CD14-positive monocyte (primary cell): ENCODE measurements around the gene ANKRD23. TPM values are rescaled to one million over a fixed set of nuclear protein-coding genes. Genes with fewer than 3 reads are reported as not detected.
"Not testable (repeated sequence)": the region's sequence is repeated elsewhere in the genome, so short reads cannot be mapped to it uniquely, and the experiment has no call there.

ENCODE experiments used
- DNase-seq, 3 donors: peaks; one replicate each; pipeline ENCODE4 v3.0.0-alpha.2; 2011 to 2022
- H2AFZ ChIP-seq: 2 replicates; pipeline ENCODE4 v1.6.0; 2012; ENCODE audit warnings: mild to moderate bottlenecking, low read depth, low read length, inconsistent platforms; ENCODE audit not compliant: insufficient read depth, poor library complexity, severe bottlenecking
- H3K27ac ChIP-seq, 2 donors: 1 replicate in 1 of 2; 2 replicates in 1 of 2; pipeline ENCODE4 v1.5.1; 2012 to 2013; ENCODE audit warnings: low read length in 2 of 2, control low read depth in 1 of 2, inconsistent platforms in 1 of 2, low read depth in 1 of 2, mild to moderate bottlenecking in 1 of 2
- H3K27me3 ChIP-seq, 2 donors: one replicate each; pipeline versions ENCODE4 v1.6.0 to v1.6.1; 2011 to 2013; ENCODE audit warnings: low read length in 2 of 2; ENCODE audit not compliant: control insufficient read depth in 2 of 2, insufficient read depth in 2 of 2
- H3K36me3 ChIP-seq, 2 donors: replicated peaks in 1 of 2; 1 replicate in 1 of 2; 2 replicates in 1 of 2; pipeline versions ENCODE4 v1.5.1 to v1.6.1; 2012 to 2013; ENCODE audit warnings: low read length in 2 of 2, control low read depth in 1 of 2, inconsistent platforms in 1 of 2, mild to moderate bottlenecking in 1 of 2; ENCODE audit not compliant: insufficient read depth in 2 of 2, control insufficient read depth in 1 of 2
- H3K4me1 ChIP-seq, 2 donors: 1 replicate in 1 of 2; 2 replicates in 1 of 2; pipeline versions ENCODE4 v1.5.1 to v1.6.1; 2012 to 2013; ENCODE audit warnings: low read length in 2 of 2, control low read depth in 1 of 2, inconsistent platforms in 1 of 2, mild to moderate bottlenecking in 1 of 2, moderate library complexity in 1 of 2; ENCODE audit not compliant: insufficient read depth in 2 of 2, control insufficient read depth in 1 of 2
- H3K4me2 ChIP-seq: replicated peaks from 2 replicates; pipeline ENCODE3; 2012; ENCODE audit warnings: low read length, moderate library complexity, mild to moderate bottlenecking; ENCODE audit not compliant: poor library complexity, severe bottlenecking; ENCODE audit errors: extremely low read depth
- H3K4me3 ChIP-seq, 3 experiments: fragments of 200-600 bp in 1 of 3; sonication (generic) in 1 of 3; replicated peaks in 1 of 3; 1 replicate in 2 of 3; 2 replicates in 1 of 3; pipeline ENCODE4 v1.5.1; 2011 to 2013; ENCODE audit warnings: low read length in 3 of 3, mild to moderate bottlenecking in 3 of 3, control low read depth in 2 of 3, low read depth in 2 of 3, inconsistent platforms in 1 of 3, moderate library complexity in 1 of 3
- H3K79me2 ChIP-seq: 2 replicates; pipeline ENCODE4 v1.6.0; 2012; ENCODE audit warnings: mild to moderate bottlenecking, control low read depth, inconsistent platforms, low read length, moderate library complexity; ENCODE audit not compliant: insufficient read depth
- H3K9ac ChIP-seq: 2 replicates; pipeline ENCODE4 v1.6.0; 2017; ENCODE audit warnings: low read length, mild to moderate bottlenecking; ENCODE audit not compliant: insufficient read depth, poor library complexity, severe bottlenecking
- H3K9me3 ChIP-seq, 2 donors: replicated peaks in 1 of 2; 1 replicate in 1 of 2; 2 replicates in 1 of 2; pipeline versions ENCODE4 v1.5.1 to v1.6.1; 2012 to 2013; ENCODE audit warnings: low read length in 2 of 2, control low read depth in 1 of 2; ENCODE audit not compliant: control insufficient read depth in 1 of 2, insufficient read depth in 1 of 2
- H4K20me1 ChIP-seq: 2 replicates; pipeline ENCODE4 v1.6.0; 2012; ENCODE audit warnings: mild to moderate bottlenecking, low read length, control low read depth, moderate library complexity; ENCODE audit not compliant: insufficient read depth
- H3K27ac Mint-ChIP-seq, 7 donors: one replicate each; pipeline ENCODE4 v1.8.0; 2020; ENCODE audit warnings: mild to moderate bottlenecking in 7 of 7, mixed read lengths in 7 of 7, moderate library complexity in 6 of 7, inconsistent platforms in 2 of 7
- H3K27me3 Mint-ChIP-seq, 3 donors: one replicate each; pipeline ENCODE4 v1.8.0; 2021 to 2022; ENCODE audit warnings: low read depth in 3 of 3, mild to moderate bottlenecking in 3 of 3, mixed read lengths in 3 of 3, moderate library complexity in 3 of 3, inconsistent platforms in 1 of 3
- H3K36me3 Mint-ChIP-seq, 2 donors: one replicate each; pipeline ENCODE4 v1.8.0; 2020; ENCODE audit warnings: mixed read lengths in 2 of 2, inconsistent platforms in 1 of 2, mild to moderate bottlenecking in 1 of 2
- H3K4me1 Mint-ChIP-seq: one replicate; pipeline ENCODE4 v1.8.0; 2020; ENCODE audit warnings: mild to moderate bottlenecking, mixed read lengths
- H3K4me3 Mint-ChIP-seq, 2 donors: one replicate each; pipeline ENCODE4 v1.8.0; 2020; ENCODE audit warnings: mild to moderate bottlenecking in 2 of 2, mixed read lengths in 2 of 2, moderate library complexity in 1 of 2
- H3K9me3 Mint-ChIP-seq, 7 donors: one replicate each; pipeline ENCODE4 v1.8.0; 2020 to 2022; ENCODE audit warnings: mixed read lengths in 7 of 7, mild to moderate bottlenecking in 6 of 7, moderate library complexity in 6 of 7, inconsistent platforms in 2 of 7
- CTCF ChIP-seq: fragments of 200-600 bp; IDR thresholded peaks from one replicate; pipeline ENCODE4 v1.8.0; 2022; ENCODE audit warnings: antibody characterized with exemption, mild to moderate bottlenecking
- WGBS: methylation state at CpG from one replicate; pipeline ENCODE4 v1.1.5; 2013; ENCODE audit warnings: missing lambda C conversion rate; ENCODE audit not compliant: insufficient coverage; 5-methylcytosine and 5-hydroxymethylcytosine counted together
- intact Hi-C, 2 donors: fragments of 100-400 bp; cut with micrococcal nuclease; formaldehyde crosslinking; loops; one replicate each; pipeline versions ENCODE4 v1.15.0 to v1.15.1; 2023
- polyA plus RNA-seq, 3 donors: library from polyadenylated mRNA; depleted of rRNA in 1 of 3; unstranded in 2 of 3; stranded (reverse) in 1 of 3; fragments of 300-500 nt in 2 of 3; fragments of >200 nt in 1 of 3; fragmentation: Illumina TruSeq in 2 of 3; gene quantifications; 1 replicate in 2 of 3; 2 replicates in 1 of 3; pipeline ENCODE4 v1.2.3, GENCODE V29; 2012 to 2021

The ANKRD23 gene
- polyA plus RNA-seq, 3 donors, result 1.4 TPM; not detected in 2

GRCh38 chr2:96798733-96799622 lies 44.8 kb downstream of the ANKRD23 start:
- Histone ChIP-seq H3K27ac (no peak overlapping the region), H4K20me1 (no peaks in the 10 kb centered on the region), H3K9me3 (no peaks in the 10 kb centered on the region), H3K4me3 (no peak overlapping the region), H3K4me2 (no peak overlapping the region), H3K9ac (no peak overlapping the region), H2AFZ (no peak overlapping the region), H3K27me3 (no peaks in the 10 kb centered on the region), H3K4me1 (peaks cover 4 to 5% of the 10 kb centered on the region in 2 donors), H3K36me3 (peaks cover 12 to 43% of the 10 kb centered on the region in 2 donors), H3K79me2 (no peaks in the 10 kb centered on the region)
- Mint-ChIP-seq H3K4me1 (no peaks in the 10 kb centered on the region), H3K9me3 (no peaks in the 10 kb centered on the region), H3K4me3 (no peak overlapping the region), H3K36me3 (peaks cover 24 to 33% of the 10 kb centered on the region in 2 donors), H3K27me3 (no peaks in the 10 kb centered on the region), H3K27ac (no peak overlapping the region)
- no peak for TF ChIP-seq CTCF
- intact Hi-C loops, result no loop called here
- WGBS, result 92% methylated on average over 13 of the region's 23 CpGs
- DNase-seq, result no peak

- H4K20me1 ChIP-seq, result no peaks in the 10 kb centered on the region
- intact Hi-C loops, result no loop called here
- no peak overlapping the region for H3K4me2 ChIP-seq
- H3K27ac Mint-ChIP-seq, result no peak overlapping the region
- H3K4me3 Mint-ChIP-seq, result no peak overlapping the region
- H3K27ac ChIP-seq, result no peak overlapping the region
- no peaks in the 10 kb centered on the region for H3K9me3 ChIP-seq
- no peak overlapping the region for H2AFZ ChIP-seq
- peaks cover 12 to 39% of the 10 kb centered on the region in 2 donors for H3K36me3 ChIP-seq
- H3K9me3 Mint-ChIP-seq, result no peaks in the 10 kb centered on the region
- peaks cover 4 to 5% of the 10 kb centered on the region in 2 donors for H3K4me1 ChIP-seq
- whole genome bisulfite sequencing, result 98% methylated on average over 23 of the region's 23 CpGs
- no peaks in the 10 kb centered on the region for H3K79me2 ChIP-seq
- H3K36me3 Mint-ChIP-seq, result peaks cover 24% of the 10 kb centered on the region in 2 donors
- H3K27me3 Mint-ChIP-seq, result no peaks in the 10 kb centered on the region
- no peaks in the 10 kb centered on the region for H3K27me3 ChIP-seq
- H3K9ac ChIP-seq, result no peak overlapping the region
- H3K4me1 Mint-ChIP-seq, result no peaks in the 10 kb centered on the region
- DNase-seq, result no peak
- H3K4me3 ChIP-seq, result no peak overlapping the region
- TF ChIP-seq CTCF, result no peak
Observed at GRCh38 chr2:96797066-96797625, 46.7 kb downstream of the ANKRD23 start.

DNA sequence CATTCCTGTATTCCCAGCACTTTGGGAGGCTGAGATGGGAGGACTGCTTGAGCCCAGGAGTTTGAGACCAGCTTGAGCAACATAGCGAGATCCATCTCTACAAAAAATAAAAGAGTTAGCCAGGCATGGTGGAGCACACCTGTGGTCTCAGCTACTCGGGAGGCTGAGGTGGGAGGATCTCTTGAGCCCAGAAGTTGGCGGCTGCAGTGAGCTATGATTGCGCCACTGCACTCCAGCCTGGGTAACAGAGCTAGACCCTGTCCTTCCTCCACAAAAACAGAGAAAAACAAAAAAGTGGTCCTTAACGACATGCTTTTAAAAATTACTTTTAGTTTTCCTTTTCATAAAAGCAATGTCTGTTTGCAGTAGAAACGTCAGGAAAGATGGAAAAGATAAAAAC lies 47.3 kb downstream of the ANKRD23 start:
- H3K4me1 ChIP-seq, H3K4me3 Mint-ChIP-seq, H3K4me3 ChIP-seq, H3K4me1 Mint-ChIP-seq, DNase-seq, H3K27me3 ChIP-seq, H3K9me3 Mint-ChIP-seq, H3K9me3 ChIP-seq, H3K27me3 Mint-ChIP-seq, H3K9ac ChIP-seq, H3K27ac ChIP-seq, H4K20me1 ChIP-seq, H3K27ac Mint-ChIP-seq, H2AFZ ChIP-seq, intact Hi-C loops, H3K4me2 ChIP-seq, H3K79me2 ChIP-seq: not testable (repeated sequence)
- peaks cover 12 to 32% of the 10 kb centered on the region in 2 donors for H3K36me3 ChIP-seq
- WGBS, result 100% methylated on average over 3 of the region's 6 CpGs
- peaks cover 24% of the 10 kb centered on the region in 2 donors for H3K36me3 Mint-ChIP-seq
